Astrocyte (in vitro differentiated cells and primary cell): ENCODE data around the gene RTTN.

Source experiments
- CTCF ChIP-seq: IDR thresholded peaks from 2 replicates; pipeline ENCODE4 v1.5.1; 2011; ENCODE audit warnings: low read depth, mild to moderate bottlenecking, inconsistent platforms, low read length, moderate library complexity; ENCODE audit not compliant: insufficient read depth
- EZH2 ChIP-seq: IDR thresholded peaks from 2 replicates; pipeline ENCODE4 v1.6.1; 2012; ENCODE audit warnings: mild to moderate bottlenecking, low read length, inconsistent platforms; ENCODE audit not compliant: insufficient read depth

GRCh38 chr18:70113511-70113910 lies 92.0 kb downstream of the RTTN start:
- TF ChIP-seq CTCF (no peak), EZH2 (no peak)
